HG03521 (cell line): ENCODE results near the gene PTX4.
"Not testable (repeated sequence)": the region's sequence is repeated elsewhere in the genome, so short reads cannot be mapped to it uniquely, and the experiment has no call there.

ENCODE experiments used
- ATAC-seq: cut with Tn5 transposase; IDR thresholded peaks from one replicate; pipeline ENCODE4 v1.9.1; 2021; ENCODE audit warnings: mild to moderate bottlenecking, moderate library complexity; ENCODE audit not compliant: unreplicated experiment

PTX4 gene

GRCh38 chr16:1447965-1448364, 40.8 kb downstream of the PTX4 start:
- no peak for ATAC-seq

- no peak for ATAC-seq
Measured at GRCh38 chr16:1446296-1447080, 42.3 kb downstream of the PTX4 start.

DNA sequence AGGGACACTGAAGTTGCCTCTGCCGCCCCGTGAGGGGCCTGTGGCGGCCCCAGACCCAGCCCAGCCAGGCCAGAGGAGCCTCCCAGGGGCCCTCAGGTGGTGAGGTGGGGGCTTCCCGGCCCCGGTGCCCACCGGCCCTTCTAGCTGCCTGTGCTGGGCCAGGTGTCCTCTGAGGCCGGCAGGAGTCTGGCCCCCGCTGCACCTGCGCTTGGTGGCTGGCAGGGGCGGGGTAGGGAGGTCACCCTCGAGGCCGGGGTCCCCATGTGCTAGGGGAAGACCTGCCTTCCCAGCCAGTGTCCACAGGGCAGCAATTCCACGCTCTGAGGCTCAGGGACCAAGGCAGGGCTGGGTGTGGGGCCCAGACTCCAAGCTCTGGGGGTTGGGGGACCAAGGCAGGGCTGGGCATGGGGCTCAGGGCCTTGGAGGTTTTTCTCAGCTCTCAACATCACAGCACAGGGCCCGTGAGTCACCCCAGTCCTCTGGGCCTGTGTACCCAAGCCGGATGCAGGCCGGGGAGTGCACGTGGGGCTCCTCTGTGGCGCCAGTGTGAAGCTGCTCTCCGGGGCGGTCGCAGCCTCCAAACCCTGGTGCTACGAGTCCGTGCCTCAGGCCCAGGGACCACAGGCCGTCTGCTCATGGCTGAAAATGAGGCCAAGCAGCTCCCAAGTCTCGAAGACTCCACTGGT, 43.1 kb downstream of the PTX4 start:
- no peak for ATAC-seq

- ATAC-seq, result no peak
Measured at GRCh38 chr16:1444730-1445517, 43.8 kb downstream of the PTX4 start.

- ATAC-seq, result no peak
Measured at GRCh38 chr16:1443980-1444729, 44.6 kb downstream of the PTX4 start, which contains the start of gene CCDC154. Gene CCDC154, minus strand, starts transcription at chr16:1444556. Its CDS starts 234 bp downstream, at chr16:1444322.

- ATAC-seq, result no peak
Measured at GRCh38 chr16:1443403-1443973, 45.3 kb downstream of the PTX4 start.

- ATAC-seq, result no peak
Measured at GRCh38 chr16:1442697-1443096, 46.0 kb downstream of the PTX4 start.

DNA sequence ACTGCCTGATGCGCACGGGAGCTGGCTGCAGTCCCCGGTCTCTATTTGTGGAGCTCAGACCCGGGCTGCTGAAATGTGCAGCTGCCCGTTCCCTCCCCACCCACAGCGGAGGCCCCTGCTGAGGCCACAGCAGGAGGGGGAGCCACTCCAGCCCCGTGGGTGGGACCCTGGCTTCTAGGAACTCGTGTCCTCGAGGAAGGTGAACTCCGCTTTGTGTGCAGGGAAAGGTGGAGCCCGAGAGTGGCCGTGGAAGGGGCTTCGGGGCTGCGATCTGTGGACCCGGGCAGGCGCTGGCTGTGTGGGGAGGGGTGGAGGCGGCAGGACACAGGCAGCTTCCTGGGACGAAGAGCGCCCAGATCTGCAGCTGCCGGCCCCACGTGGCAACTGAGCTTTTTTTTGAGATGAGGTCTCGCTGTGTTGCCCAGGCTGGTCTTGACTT, 47.3 kb downstream of the PTX4 start:
- ATAC-seq, result no peak

- ATAC-seq, result not testable (repeated sequence)
Measured at GRCh38 chr16:1439699-1440074, 49.1 kb downstream of the PTX4 start.

- ATAC-seq, result no peak
Measured at GRCh38 chr16:1439058-1439698, 49.6 kb downstream of the PTX4 start.

DNA sequence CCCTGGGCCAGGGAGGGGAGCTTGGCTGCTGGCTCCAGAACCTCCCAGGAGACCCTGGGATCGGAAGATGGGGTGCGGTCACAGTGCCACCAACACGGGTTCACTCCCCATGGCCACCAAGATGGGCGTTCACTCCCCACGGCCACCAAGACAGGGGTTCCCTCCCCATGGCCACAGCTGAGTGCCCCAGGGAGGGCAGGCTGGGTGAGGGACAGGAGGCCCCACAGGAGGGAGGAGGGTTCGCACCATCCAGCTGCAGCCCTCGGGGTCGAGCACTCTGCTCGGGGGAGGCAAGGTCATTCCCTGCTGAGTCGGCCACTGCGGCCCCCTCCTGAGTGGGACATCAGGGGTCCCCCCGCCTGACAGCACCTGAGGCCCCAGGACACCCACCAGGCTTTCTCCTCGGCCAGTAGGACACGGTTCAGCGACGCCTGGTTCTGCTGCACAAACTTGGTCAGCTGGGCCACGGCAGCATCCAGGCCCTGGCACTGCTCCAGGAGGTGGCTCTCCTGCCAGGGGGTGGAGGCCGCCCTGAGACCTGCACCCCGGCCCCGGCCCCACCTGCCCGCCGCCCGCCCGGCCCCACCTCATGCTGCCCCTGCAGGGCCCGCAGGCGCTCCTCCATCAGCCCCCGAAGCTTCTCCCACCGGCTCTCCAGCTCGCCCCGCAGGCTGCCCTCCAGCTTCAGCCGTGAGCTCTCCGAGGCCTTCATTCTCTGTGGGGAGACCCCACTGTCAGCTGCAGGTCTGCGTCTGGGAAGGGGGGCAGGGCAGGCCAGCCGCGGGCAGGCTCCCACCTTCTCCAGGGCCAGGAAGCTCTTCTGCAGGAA, 50.3 kb downstream of the PTX4 start:
- no peak for ATAC-seq

DNA sequence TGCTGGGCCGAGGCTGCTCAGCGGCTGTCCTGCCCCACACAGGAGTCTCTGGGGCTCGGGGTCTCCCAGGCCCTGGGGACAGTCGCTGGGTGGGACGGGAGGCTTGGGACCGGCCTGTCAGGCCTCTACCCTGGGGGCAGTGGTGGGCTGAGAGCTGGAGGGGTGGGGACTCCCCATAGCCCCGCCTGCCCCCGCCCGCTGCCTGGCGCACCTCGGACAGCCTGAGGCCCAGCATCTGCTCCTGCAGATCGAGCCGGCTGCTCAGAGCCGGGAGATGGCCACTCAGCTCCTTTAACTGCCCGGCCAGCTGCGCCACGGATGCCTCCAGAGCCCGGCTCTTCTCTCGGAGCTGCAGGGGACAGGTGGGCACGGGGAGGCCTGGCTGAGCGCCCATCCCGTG, 51.1 kb downstream of the PTX4 start:
- ATAC-seq, result no peak

GRCh38 chr16:1436731-1437355, 51.9 kb downstream of the PTX4 start:
- ATAC-seq, result no peak

DNA sequence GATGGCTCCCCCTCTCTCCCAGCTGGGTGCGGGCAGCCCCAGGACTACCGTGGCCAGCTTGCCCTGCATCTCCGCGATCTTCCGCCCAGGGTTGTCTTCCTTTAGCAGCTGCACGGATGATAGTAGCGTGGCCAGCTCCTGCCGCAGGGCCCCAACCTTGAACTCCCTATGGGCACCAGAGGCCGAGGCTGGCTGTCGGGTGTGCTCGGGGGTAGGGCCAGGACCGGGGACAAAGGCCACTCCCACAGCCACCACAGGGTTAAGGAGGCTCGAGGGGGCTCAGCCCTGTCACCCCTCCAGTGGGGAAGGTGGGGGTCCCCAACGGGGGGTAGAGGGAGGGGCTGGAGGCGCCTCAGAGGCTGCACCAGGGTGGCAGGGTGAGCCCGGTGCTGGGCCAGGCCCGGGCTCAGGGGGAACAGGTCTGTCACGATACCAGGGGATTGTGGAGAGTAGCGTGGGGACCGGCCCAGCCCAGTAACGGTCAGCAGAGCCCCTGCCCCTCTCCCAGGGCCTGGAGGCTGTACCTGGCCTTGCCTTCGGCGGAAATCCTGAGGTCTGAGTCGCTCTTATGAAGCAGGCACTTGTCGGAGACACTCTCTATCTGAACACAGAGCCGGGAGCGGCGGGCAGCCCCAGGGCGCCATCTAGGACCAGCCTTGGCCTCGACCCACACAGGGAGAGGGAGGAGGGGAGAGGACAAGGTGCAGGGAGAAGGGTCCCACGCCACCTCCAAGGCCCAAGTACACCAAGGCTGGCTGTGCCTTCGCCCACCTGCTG, 52.6 kb downstream of the PTX4 start:
- ATAC-seq, result no peak
